Activated naive CD8-positive, alpha-beta T cell treated with anti-CD3 and anti-CD28 coated beads, Interleukin-2, amount 50 U/mL, for 16 hours (primary cell): ENCODE data around the gene ADCY10.
"Not testable (repeated sequence)": the region's sequence is repeated elsewhere in the genome, so short reads cannot be mapped to it uniquely, and the experiment has no call there.

ENCODE experiments used
- DNase-seq: peaks from one replicate; pipeline ENCODE4 v3.0.0-alpha.2; 2020; ENCODE audit warnings: low read depth, low spot score

ADCY10 gene

GRCh38 chr1:167926486-167926997 is 12.6 kb upstream of the ADCY10 start:
- DNase-seq = no peak

- no peak for DNase-seq
Measured at GRCh38 chr1:167924543-167925231, 10.8 kb upstream of the ADCY10 start.

GRCh38 chr1:167924102-167924501 is 10.2 kb upstream of the ADCY10 start:
- no peak for DNase-seq

GRCh38 chr1:167923324-167924056 is 9.6 kb upstream of the ADCY10 start:
- no peak for DNase-seq

- DNase-seq = no peak
Measured at GRCh38 chr1:167922611-167923074, 8.7 kb upstream of the ADCY10 start.

- DNase-seq = no peak
Measured at GRCh38 chr1:167922023-167922422, 8.1 kb upstream of the ADCY10 start.

GRCh38 chr1:167916766-167917511 is 3.0 kb upstream of the ADCY10 start:
- no peak for DNase-seq

GRCh38 chr1:167915569-167915968 is 1.6 kb upstream of the ADCY10 start:
- DNase-seq = no peak

- DNase-seq = no peak
Measured at GRCh38 chr1:167912294-167912693, 1.6 kb downstream of the ADCY10 start.

- no peak for DNase-seq
Measured at GRCh38 chr1:167911413-167911812, 2.5 kb downstream of the ADCY10 start.

GRCh38 chr1:167910530-167910929 is 3.4 kb downstream of the ADCY10 start:
- DNase-seq = no peak

GRCh38 chr1:167909691-167910180 is 4.2 kb downstream of the ADCY10 start:
- DNase-seq = no peak

GRCh38 chr1:167905671-167906070 is 8.3 kb downstream of the ADCY10 start:
- DNase-seq = no peak

- no peak for DNase-seq
Measured at GRCh38 chr1:167905182-167905581, 8.8 kb downstream of the ADCY10 start.

- DNase-seq = no peak
Measured at GRCh38 chr1:167904652-167905130, 9.2 kb downstream of the ADCY10 start.

- DNase-seq = no peak
Measured at GRCh38 chr1:167900907-167901306, 13.0 kb downstream of the ADCY10 start.

GRCh38 chr1:167899253-167899681 is 14.7 kb downstream of the ADCY10 start:
- no peak for DNase-seq

GRCh38 chr1:167898578-167899222 is 15.2 kb downstream of the ADCY10 start:
- no peak for DNase-seq

- no peak for DNase-seq
Measured at GRCh38 chr1:167893798-167894197, 20.1 kb downstream of the ADCY10 start.

- no peak for DNase-seq
Measured at GRCh38 chr1:167890400-167890799, 23.5 kb downstream of the ADCY10 start.

GRCh38 chr1:167887187-167887586 is 26.7 kb downstream of the ADCY10 start:
- not testable (repeated sequence) for DNase-seq
